H1 (cell line): ENCODE data around the gene ITFG2. TPM values are rescaled to one million over a fixed set of nuclear protein-coding genes. Genes with fewer than 3 reads are reported as not detected.

ENCODE experiments used
- CTCF ChIA-PET: fragments of 300-600 bp; sonication (Branson Sonifier 250); formaldehyde crosslinking; loops from one replicate; lab custom pipeline; 2021; ENCODE audit not compliant: partially characterized antibody; lab: Charles Lee
- POLR2A ChIA-PET: fragments of 300-600 bp; sonication (Branson Sonifier 250); formaldehyde crosslinking; loops from one replicate; lab custom pipeline; 2021; ENCODE audit warnings: inconsistent platforms; ENCODE audit not compliant: partially characterized antibody; lab: Charles Lee
- DNase-seq, 2 experiments: peaks; one replicate each; pipeline versions ENCODE4 v3.0.0 to v3.0.0-alpha.2; 2010 to 2022; ENCODE audit warnings: low spot score in 2 of 2, low read depth in 1 of 2, mixed read lengths in 1 of 2
- FAIRE-seq: peaks from 2 replicates; lab custom pipeline; 2011; peaks lifted over from hg19 to GRCh38; lab: Jason Lieb, UNC
- H2AFZ ChIP-seq: 2 replicates; pipeline ENCODE4 v1.8.1; 2012; ENCODE audit warnings: low read length, inconsistent platforms
- H2AK5ac ChIP-seq: 2 replicates; pipeline ENCODE4 v1.6.1; 2013; ENCODE audit warnings: low read depth, low read length
- H2BK120ac ChIP-seq: replicated peaks from 2 replicates; pipeline ENCODE3; 2013; ENCODE audit warnings: low read depth, low read length, inconsistent platforms
- H2BK12ac ChIP-seq: 2 replicates; pipeline ENCODE4 v1.6.1; 2013; ENCODE audit warnings: low read depth, low read length
- H2BK15ac ChIP-seq: 2 replicates; pipeline ENCODE4 v1.6.1; 2013; ENCODE audit warnings: low read length
- H2BK20ac ChIP-seq: 2 replicates; pipeline ENCODE4 v1.6.1; 2013; ENCODE audit warnings: low read length
- H2BK5ac ChIP-seq: 2 replicates; pipeline ENCODE4 v1.6.1; 2013; ENCODE audit warnings: low read depth, low read length
- H3K14ac ChIP-seq: 2 replicates; pipeline ENCODE4 v1.6.1; 2013; ENCODE audit warnings: inconsistent platforms; ENCODE audit not compliant: insufficient read length
- H3K18ac ChIP-seq: 2 replicates; pipeline ENCODE4 v1.6.1; 2013; ENCODE audit warnings: low read length; ENCODE audit errors: extremely low read depth
- H3K23ac ChIP-seq: 2 replicates; pipeline ENCODE4 v1.6.1; 2013; ENCODE audit warnings: inconsistent platforms; ENCODE audit not compliant: insufficient read length
- H3K23me2 ChIP-seq: 2 replicates; pipeline ENCODE4 v1.6.1; 2013; ENCODE audit warnings: low read depth, low read length
- H3K27ac ChIP-seq: 2 replicates; pipeline ENCODE4 v1.6.1; 2011; ENCODE audit warnings: low read depth, low read length, inconsistent platforms
- H3K27me3 ChIP-seq, 4 experiments: replicated peaks in 1 of 4; 1 replicate in 1 of 4; 2 replicates in 3 of 4; pipeline versions ENCODE4 v1.6.1 to v1.8.1; 2011 to 2013; ENCODE audit warnings: low read length in 3 of 4, mild to moderate bottlenecking in 3 of 4, inconsistent platforms in 2 of 4, mixed read lengths in 2 of 4, moderate library complexity in 1 of 4; ENCODE audit not compliant: control insufficient read depth in 3 of 4, insufficient read depth in 3 of 4; ENCODE audit errors: extremely low read depth in 1 of 4
- H3K36me3 ChIP-seq, 4 experiments: 2 replicates each; pipeline versions ENCODE4 v1.6.1 to v1.8.1; 2011 to 2013; ENCODE audit warnings: mild to moderate bottlenecking in 4 of 4, low read length in 3 of 4, moderate library complexity in 2 of 4, control low read depth in 1 of 4, inconsistent platforms in 1 of 4; ENCODE audit not compliant: insufficient read depth in 4 of 4, control insufficient read depth in 2 of 4
- H3K4ac ChIP-seq: replicated peaks from 2 replicates; pipeline ENCODE3; 2013; ENCODE audit warnings: low read length, low read depth, mixed read lengths, inconsistent platforms; ENCODE audit not compliant: insufficient read length
- H3K4me1 ChIP-seq, 4 experiments: replicated peaks in 1 of 4; 1 replicate in 1 of 4; 2 replicates in 3 of 4; pipeline versions ENCODE4 v1.6.1 to v1.8.1; 2011 to 2013; ENCODE audit warnings: low read length in 3 of 4, inconsistent platforms in 2 of 4, mixed read lengths in 1 of 4; ENCODE audit not compliant: insufficient read depth in 4 of 4, control insufficient read depth in 3 of 4
- H3K4me2 ChIP-seq, 2 experiments: 2 replicates each; pipeline versions ENCODE4 v1.6.1 to v1.8.1; 2011 to 2013; ENCODE audit warnings: low read depth in 2 of 2, low read length in 2 of 2, control low read depth in 1 of 2, inconsistent platforms in 1 of 2, mild to moderate bottlenecking in 1 of 2; ENCODE audit not compliant: insufficient read depth in 1 of 2
- H3K4me3 ChIP-seq, 4 experiments: fragments of 200-600, 300-600 bp in 1 of 4; sonication (generic), shearing (Covaris generic), sonication (Bioruptor Twin) in 1 of 4; 2 replicates each; pipeline versions ENCODE4 v1.5.1 to v1.8.1; 2011 to 2016; ENCODE audit warnings: low read length in 4 of 4, low read depth in 3 of 4, control low read depth in 2 of 4, inconsistent platforms in 2 of 4, mild to moderate bottlenecking in 2 of 4, mixed read lengths in 1 of 4, moderate library complexity in 1 of 4; ENCODE audit not compliant: insufficient read depth in 2 of 4; ENCODE audit errors: extremely low read depth in 1 of 4
- H3K56ac ChIP-seq: replicated peaks from 2 replicates; pipeline ENCODE3; 2013; ENCODE audit warnings: low read depth, mild to moderate bottlenecking, mixed read lengths, low read length, inconsistent platforms; ENCODE audit not compliant: insufficient read length
- H3K79me1 ChIP-seq: 2 replicates; pipeline ENCODE4 v1.6.1; 2013; ENCODE audit warnings: low read depth, low read length, control low read depth
- H3K79me2 ChIP-seq, 2 experiments: 2 replicates each; pipeline versions ENCODE4 v1.6.1 to v1.8.1; 2012 to 2013; ENCODE audit warnings: low read length in 2 of 2, mild to moderate bottlenecking in 2 of 2, inconsistent platforms in 1 of 2; ENCODE audit not compliant: insufficient read depth in 2 of 2, control insufficient read depth in 1 of 2
- H3K9ac ChIP-seq, 4 experiments: replicated peaks in 1 of 4; 1 replicate in 1 of 4; 2 replicates in 3 of 4; pipeline versions ENCODE4 v1.6.1 to v1.8.1; 2011 to 2013; ENCODE audit warnings: low read depth in 3 of 4, low read length in 3 of 4, control low read depth in 2 of 4, mild to moderate bottlenecking in 2 of 4, moderate library complexity in 2 of 4, inconsistent platforms in 1 of 4; ENCODE audit errors: extremely low read depth in 1 of 4
- H3K9me3 ChIP-seq, 2 experiments: 2 replicates each; pipeline versions ENCODE4 v1.6.1 to v1.8.1; 2012 to 2013; ENCODE audit warnings: mild to moderate bottlenecking in 2 of 2, moderate library complexity in 2 of 2, control low read depth in 1 of 2, inconsistent platforms in 1 of 2, low read depth in 1 of 2, low read length in 1 of 2, mixed read lengths in 1 of 2; ENCODE audit not compliant: insufficient read depth in 2 of 2
- H4K20me1 ChIP-seq, 2 experiments: replicated peaks in 1 of 2; 2 replicates each; pipeline versions ENCODE3 to v1.8.1; 2011 to 2013; ENCODE audit warnings: inconsistent platforms in 2 of 2, low read length in 2 of 2, mild to moderate bottlenecking in 1 of 2; ENCODE audit not compliant: insufficient read depth in 2 of 2, control insufficient read depth in 1 of 2
- H4K5ac ChIP-seq: 2 replicates; pipeline ENCODE4 v1.6.1; 2013; ENCODE audit warnings: low read length, low read depth, mixed read lengths, inconsistent platforms; ENCODE audit not compliant: insufficient read length
- H4K8ac ChIP-seq: 2 replicates; pipeline ENCODE4 v1.8.0; 2013; ENCODE audit warnings: mild to moderate bottlenecking, moderate library complexity, low read length, inconsistent platforms; ENCODE audit not compliant: insufficient read depth; ENCODE audit errors: extremely low read depth
- H4K91ac ChIP-seq: replicated peaks from 2 replicates; pipeline ENCODE3; 2013; ENCODE audit warnings: low read length, mixed read lengths, inconsistent platforms; ENCODE audit not compliant: insufficient read length
- ASH2L ChIP-seq: fragments of 200-600, 300-600 bp; sonication (generic); IDR thresholded peaks from one replicate; pipeline ENCODE4 v1.7.1; 2017; ENCODE audit warnings: low read length
- BACH1 ChIP-seq: IDR thresholded peaks from 2 replicates; pipeline ENCODE4 v1.6.1; 2012; ENCODE audit warnings: low read length, improper control_type of control experiment
- BCL11A ChIP-seq, 2 experiments: IDR thresholded peaks; one replicate each; pipeline ENCODE4 v1.6.1; 2011; ENCODE audit warnings: low read depth in 2 of 2, low read length in 2 of 2, mild to moderate bottlenecking in 2 of 2
- E2F6 ChIP-seq: IDR thresholded peaks from 2 replicates; pipeline ENCODE4 v1.6.1; 2012; ENCODE audit warnings: inconsistent platforms
- EP300 ChIP-seq, 2 experiments: IDR thresholded peaks; 1 replicate in 1 of 2; 2 replicates in 1 of 2; pipeline ENCODE4 v1.6.1; 2011 to 2012; ENCODE audit warnings: low read depth in 2 of 2, low read length in 2 of 2, mild to moderate bottlenecking in 2 of 2, borderline replicate concordance in 1 of 2, inconsistent platforms in 1 of 2, moderate library complexity in 1 of 2
- EZH2 ChIP-seq: fragments of 200-600 bp; sonication (generic); IDR thresholded peaks from 2 replicates; pipeline ENCODE4 v1.7.1; 2012; ENCODE audit warnings: low read depth, mild to moderate bottlenecking, moderate library complexity, low read length, inconsistent platforms; ENCODE audit not compliant: severe bottlenecking
- JUN ChIP-seq: IDR thresholded peaks from 2 replicates; pipeline ENCODE4 v1.6.1; 2011; ENCODE audit warnings: low read depth, mild to moderate bottlenecking, improper control_type of control experiment, low read length
- MAX ChIP-seq: IDR thresholded peaks from 2 replicates; pipeline ENCODE4 v1.6.1; 2012; ENCODE audit warnings: inconsistent platforms
- NRF1 ChIP-seq: IDR thresholded peaks from 2 replicates; pipeline ENCODE4 v1.6.1; 2011; ENCODE audit warnings: mild to moderate bottlenecking, low read depth, low read length, improper control_type of control experiment
- POU5F1 ChIP-seq: IDR thresholded peaks from 2 replicates; pipeline ENCODE4 v1.6.1; 2011; ENCODE audit warnings: low read depth, mild to moderate bottlenecking, low read length, moderate library complexity
- SIRT6 ChIP-seq: IDR thresholded peaks from one replicate; pipeline ENCODE4 v1.7.1; 2012; ENCODE audit warnings: low read length, inconsistent platforms
- SP2 ChIP-seq: IDR thresholded peaks from 2 replicates; pipeline ENCODE4 v1.6.1; 2012; ENCODE audit warnings: mild to moderate bottlenecking, low read length, inconsistent platforms
- SUZ12 ChIP-seq: fragments of 200-600 bp; sonication (generic); IDR thresholded peaks from 2 replicates; pipeline ENCODE4 v1.6.1; 2012; ENCODE audit warnings: mild to moderate bottlenecking, inconsistent platforms, low read length, moderate library complexity, mixed read lengths
- YY1 ChIP-seq: IDR thresholded peaks from 2 replicates; pipeline ENCODE4 v1.6.1; 2011; ENCODE audit warnings: low read depth, mild to moderate bottlenecking, low read length
- WGBS, 2 experiments: shearing (Covaris generic) in 1 of 2; methylation state at CpG; one replicate each; pipeline versions ENCODE4 v1.1.6 to v1.1.7; 2013 to 2015; ENCODE audit warnings: low lambda C conversion rate in 2 of 2, mixed read lengths in 2 of 2, inconsistent platforms in 1 of 2, low coverage in 1 of 2, missing lambda C conversion rate in 1 of 2; ENCODE audit not compliant: insufficient replicate concordance in 2 of 2, insufficient coverage in 1 of 2, insufficient read length in 1 of 2; ENCODE audit errors: extremely low coverage in 1 of 2, missing lambda C conversion rate in 1 of 2; 5-methylcytosine and 5-hydroxymethylcytosine counted together
- polyA plus RNA-seq, 7 experiments: library from polyadenylated mRNA; depleted of rRNA in 3 of 7; stranded (reverse) in 5 of 7; unstranded in 2 of 7; fragments of >200 nt in 5 of 7; fragments of 200-250 nt in 2 of 7; gene quantifications; 1 replicate in 5 of 7; 2 replicates in 1 of 7; 4 replicates in 1 of 7; pipeline versions ENCODE4 v1.2.1 to v1.2.3, GENCODE V29; 2011 to 2013; ENCODE audit warnings: missing spikeins in 2 of 7, mixed read lengths in 2 of 7
- total RNA-seq: library from RNA; stranded (reverse); fragmentation: NEBNext Ultra II Directional; extraction: Animal tissue kit (Norgen Biotek cat#: 25700); gene quantifications from 2 replicates; pipeline ENCODE4 v1.2.1, GENCODE V29; 2021

ITFG2 gene
- total and polyA plus RNA-seq, 2 of the 8 experiments (the other 6 are each of a cell fraction or from before 2014, with no cell fraction given) = 15.0 to 22.9 TPM

- Histone ChIP-seq H3K79me1 (no peaks in the 10 kb centered on the region), H3K9me3 (no peaks in the 10 kb centered on the region), H2BK12ac (no peak overlapping the region), H2BK20ac (no peak overlapping the region), H3K4me2 (no peak overlapping the region), H2AFZ (no peak overlapping the region), H3K36me3 (no peaks in the 10 kb centered on the region), H4K20me1 (peaks cover 0 to 3% of the 10 kb centered on the region in 2 experiments), H2AK5ac (no peak overlapping the region), H3K18ac (no peak overlapping the region), H3K79me2 (no peaks in the 10 kb centered on the region), H3K4me3 (no peak overlapping the region), H3K23me2 (no peaks in the 10 kb centered on the region), H3K14ac (no peak overlapping the region), H3K27ac (no peak overlapping the region), H3K23ac (no peak overlapping the region), H3K9ac (no peak overlapping the region), H2BK5ac (no peak overlapping the region), H3K56ac (no peak overlapping the region), H4K5ac (no peak overlapping the region), H3K4ac (no peak overlapping the region), H2BK15ac (no peak overlapping the region; the same call in 1 of the 2 replicates), H3K4me1 (peaks cover 0 to 4% (median 3%) of the 10 kb centered on the region in 4 experiments; a peak in 6 of 7 replicates), H2BK120ac (no peak overlapping the region), H4K8ac (no peak overlapping the region), H3K27me3 (no peaks in the 10 kb centered on the region), H4K91ac (no peak overlapping the region)
- WGBS, 2 experiments = 92% methylated on average over 9 of the region's 9 CpGs; no CpG with 5 or more reads in 1 of the 2 experiments
- DNase-seq = no peak
- ChIA-PET POLR2A (interaction anchor here (0.6 to 3.5 kb wide), 6 partner anchors 12 to 1124 kb away, joined by 3 to 31 read pairs (median 4); partner anchors contain the start of genes FOXM1, ITFG2, NRIP2 and RHNO1), CTCF (interaction anchor here (0.5 to 7.4 kb wide), 25 partner anchors 11 to 1261 kb away, joined by 3 to 84 read pairs (median 5); partner anchors contain the start of genes FOXM1, NRIP2, RHNO1 and TEX52)
- FAIRE-seq = no peak
- TF ChIP-seq NRF1 (no peak), E2F6 (no peak), SP2 (no peak), YY1 (no peak), ASH2L (no peak), BACH1 (no peak), POU5F1 (no peak), MAX (no peak), EP300 (IDR thresholded peaks at IDR 0.05; ENCODE audit: borderline replicate concordance in 1 of 2, low read depth in 2 of 2, low read length in 2 of 2) (no peak), EZH2 (no peak), SIRT6 (no peak), SUZ12 (no peak), BCL11A (IDR thresholded peaks at IDR 0.05; ENCODE audit: low read depth in 2 of 2, low read length in 2 of 2) (no peak), JUN (no peak)
Observed at GRCh38 chr12:2844786-2845185, 32.3 kb downstream of the ITFG2 start.
